ENCODE results near the gene MAFG.

Gene MAFG

GRCh38 chr17:81947189-81947588 is 19.7 kb upstream of the MAFG start, which contains the start of gene MYADML2:
TSS of gene MYADML2 (minus strand) at chr17:81947233. CDS start at chr17:81941741, 5,492 bp downstream.
- Histone ChIP-seq H3K4me3 (ENCODE audit: insufficient read depth, low read length, poor library complexity, severe bottlenecking) (no peak within 1 kb of the TSS), H3F3A (ENCODE audit: insufficient read depth) (peaks cover 46% of the 10 kb centered on the region), H3K79me2 (ENCODE audit: insufficient read depth, low read length) (no peaks in the 10 kb centered on the region), H2AFZ (ENCODE audit: low read depth, low read length, severe bottlenecking) (no peak within 1 kb of the TSS), H3K27ac (ENCODE audit: low read depth, low read length) (peak within 1 kb of the TSS; percentile 52), H3K9me2 (replicated peaks; ENCODE audit: insufficient read depth, low read length) (no peaks in the 10 kb centered on the region), H4K20me1 (ENCODE audit: low read depth, low read length) (no peaks in the 10 kb centered on the region), H3K4me2 (ENCODE audit: low read depth, low read length, poor library complexity, severe bottlenecking) (no peak within 1 kb of the TSS), H3K9ac (ENCODE audit: low read length) (no peak within 1 kb of the TSS), H3K27me3 (ENCODE audit: low read length) (no peaks in the 10 kb centered on the region), H3K36me3 (ENCODE audit: low read length) (no peaks in the 10 kb centered on the region), H3K9me3 (ENCODE audit: insufficient read depth, low read length) (no peaks in the 10 kb centered on the region)
- TF ChIP-seq CTCF (IDR thresholded peaks at IDR 0.05; ENCODE audit: insufficient read depth, low read length, poor library complexity, severe bottlenecking) (no peak), EZH2phosphoT487 (conservative IDR thresholded peaks at IDR 0.05; ENCODE audit: low read length) (no peak)

GRCh38 chr17:81944858-81945257 is 17.3 kb upstream of the MAFG start:
- no peak for TF ChIP-seq CTCF (IDR thresholded peaks at IDR 0.05; ENCODE audit: insufficient read depth, low read length, poor library complexity, severe bottlenecking)
- TF ChIP-seq EZH2phosphoT487 (conservative IDR thresholded peaks at IDR 0.05; ENCODE audit: low read length) = no peak
- Histone ChIP-seq H3K9me2 (replicated peaks; ENCODE audit: insufficient read depth, low read length) (no peaks in the 10 kb centered on the region), H3K9ac (ENCODE audit: low read length) (peak overlapping the region; percentile 66), H4K20me1 (ENCODE audit: low read depth, low read length) (no peaks in the 10 kb centered on the region), H2AFZ (ENCODE audit: low read depth, low read length, severe bottlenecking) (no peak overlapping the region), H3F3A (ENCODE audit: insufficient read depth) (peaks cover 38% of the 10 kb centered on the region), H3K4me3 (ENCODE audit: insufficient read depth, low read length, poor library complexity, severe bottlenecking) (no peak overlapping the region), H3K4me2 (ENCODE audit: low read depth, low read length, poor library complexity, severe bottlenecking) (peak overlapping the region; percentile 63), H3K27ac (ENCODE audit: low read depth, low read length) (peak overlapping the region; percentile 98), H3K79me2 (ENCODE audit: insufficient read depth, low read length) (peaks cover 16% of the 10 kb centered on the region), H3K9me3 (ENCODE audit: insufficient read depth, low read length) (no peaks in the 10 kb centered on the region), H3K27me3 (ENCODE audit: low read length) (no peaks in the 10 kb centered on the region), H3K36me3 (ENCODE audit: low read length) (no peaks in the 10 kb centered on the region)

- TF ChIP-seq EZH2phosphoT487 (conservative IDR thresholded peaks at IDR 0.05; ENCODE audit: low read length) = no peak
- TF ChIP-seq CTCF (IDR thresholded peaks at IDR 0.05; ENCODE audit: insufficient read depth, low read length, poor library complexity, severe bottlenecking) = no peak
- Histone ChIP-seq H3K4me2 (ENCODE audit: low read depth, low read length, poor library complexity, severe bottlenecking) (peak overlapping the region; percentile 63), H4K20me1 (ENCODE audit: low read depth, low read length) (no peaks in the 10 kb centered on the region), H3K4me3 (ENCODE audit: insufficient read depth, low read length, poor library complexity, severe bottlenecking) (peak overlapping the region; percentile 37), H3K36me3 (ENCODE audit: low read length) (no peaks in the 10 kb centered on the region), H2AFZ (ENCODE audit: low read depth, low read length, severe bottlenecking) (no peak overlapping the region), H3K27ac (ENCODE audit: low read depth, low read length) (peak overlapping the region; percentile 98), H3K27me3 (ENCODE audit: low read length) (no peaks in the 10 kb centered on the region), H3K9ac (ENCODE audit: low read length) (peak overlapping the region; percentile 73), H3K9me3 (ENCODE audit: insufficient read depth, low read length) (no peaks in the 10 kb centered on the region), H3K79me2 (ENCODE audit: insufficient read depth, low read length) (peaks cover 22% of the 10 kb centered on the region), H3K9me2 (replicated peaks; ENCODE audit: insufficient read depth, low read length) (no peaks in the 10 kb centered on the region), H3F3A (ENCODE audit: insufficient read depth) (peaks cover 50% of the 10 kb centered on the region)
These were observed 14.6 kb upstream of the MAFG start for GRCh38 chr17:81942167-81942553.

All from SU-DHL-6 (cell line).